NCI-H1105 (cell line): ENCODE data around the gene SLC17A9.

ENCODE experiments used
- DNase-seq: peaks from one replicate; lab custom pipeline; 2025; lab: John Stamatoyannopoulos, UW

The SLC17A9 gene, protein sequence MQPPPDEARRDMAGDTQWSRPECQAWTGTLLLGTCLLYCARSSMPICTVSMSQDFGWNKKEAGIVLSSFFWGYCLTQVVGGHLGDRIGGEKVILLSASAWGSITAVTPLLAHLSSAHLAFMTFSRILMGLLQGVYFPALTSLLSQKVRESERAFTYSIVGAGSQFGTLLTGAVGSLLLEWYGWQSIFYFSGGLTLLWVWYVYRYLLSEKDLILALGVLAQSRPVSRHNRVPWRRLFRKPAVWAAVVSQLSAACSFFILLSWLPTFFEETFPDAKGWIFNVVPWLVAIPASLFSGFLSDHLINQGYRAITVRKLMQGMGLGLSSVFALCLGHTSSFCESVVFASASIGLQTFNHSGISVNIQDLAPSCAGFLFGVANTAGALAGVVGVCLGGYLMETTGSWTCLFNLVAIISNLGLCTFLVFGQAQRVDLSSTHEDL

DNA sequence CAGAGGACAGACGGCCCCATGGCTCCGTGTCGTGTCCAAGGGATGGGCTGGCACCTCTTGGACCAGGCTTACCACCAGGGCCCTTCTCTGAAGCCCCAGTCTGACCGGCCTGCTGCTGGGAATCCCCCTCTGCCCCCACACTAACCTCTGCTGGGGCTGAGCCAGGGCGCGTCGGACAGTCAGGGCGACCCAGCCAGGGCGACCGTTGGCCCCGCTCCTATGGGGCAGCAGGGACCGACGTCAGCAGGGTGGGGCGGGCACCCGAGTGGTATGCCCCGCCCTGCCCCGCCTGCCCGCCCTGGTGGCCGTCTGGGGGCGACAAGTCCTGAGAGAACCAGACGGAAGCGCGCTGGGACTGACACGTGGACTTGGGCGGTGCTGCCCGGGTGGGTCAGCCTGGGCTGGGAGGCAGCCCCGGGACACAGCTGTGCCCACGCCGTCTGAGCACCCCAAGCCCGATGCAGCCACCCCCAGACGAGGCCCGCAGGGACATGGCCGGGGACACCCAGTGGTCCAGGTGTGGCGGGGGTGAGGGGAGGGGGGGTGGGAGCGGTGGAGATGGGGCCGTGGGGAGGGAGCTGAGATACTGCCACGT, at the start of gene SLC17A9:
Gene SLC17A9, plus strand, starts transcription at position 337 of the 595 bp plus-strand sequence. Its CDS starts 122 bp downstream, at position 459.
- no peak for DNase-seq

DNA sequence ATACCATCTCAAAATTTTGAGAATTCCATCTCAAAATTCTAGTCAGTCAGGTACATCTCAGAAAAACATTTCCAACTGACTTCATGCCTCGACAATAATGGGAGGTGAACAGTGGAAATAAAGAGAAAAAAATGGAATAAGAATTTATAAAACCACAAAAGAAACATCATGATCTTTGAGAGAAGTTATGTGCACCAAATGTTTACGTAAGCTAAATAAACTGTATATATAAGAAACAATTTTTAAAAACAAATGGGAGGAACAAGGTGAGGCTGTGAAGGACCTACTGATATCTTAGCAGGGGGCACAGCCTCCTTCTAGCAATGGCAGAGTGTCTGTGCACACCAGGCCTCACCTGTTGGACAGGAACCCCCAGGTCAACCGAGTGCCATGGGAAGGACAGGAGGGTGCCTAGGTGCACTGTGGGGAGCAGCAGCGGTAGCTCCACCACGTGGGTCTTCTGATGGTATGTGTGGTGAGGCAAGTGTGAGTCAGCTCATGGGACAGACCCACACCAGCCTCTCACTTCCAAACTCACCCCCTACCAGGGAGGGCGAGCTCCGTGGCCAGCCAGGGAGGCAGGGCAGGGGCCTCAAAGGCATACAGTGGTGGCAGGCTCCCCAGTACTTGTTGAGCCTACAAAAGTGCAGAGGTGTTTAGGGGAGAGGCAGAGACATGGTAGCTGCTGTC, 49.4 kb upstream of the SLC17A9 start:
- no peak for DNase-seq

DNA sequence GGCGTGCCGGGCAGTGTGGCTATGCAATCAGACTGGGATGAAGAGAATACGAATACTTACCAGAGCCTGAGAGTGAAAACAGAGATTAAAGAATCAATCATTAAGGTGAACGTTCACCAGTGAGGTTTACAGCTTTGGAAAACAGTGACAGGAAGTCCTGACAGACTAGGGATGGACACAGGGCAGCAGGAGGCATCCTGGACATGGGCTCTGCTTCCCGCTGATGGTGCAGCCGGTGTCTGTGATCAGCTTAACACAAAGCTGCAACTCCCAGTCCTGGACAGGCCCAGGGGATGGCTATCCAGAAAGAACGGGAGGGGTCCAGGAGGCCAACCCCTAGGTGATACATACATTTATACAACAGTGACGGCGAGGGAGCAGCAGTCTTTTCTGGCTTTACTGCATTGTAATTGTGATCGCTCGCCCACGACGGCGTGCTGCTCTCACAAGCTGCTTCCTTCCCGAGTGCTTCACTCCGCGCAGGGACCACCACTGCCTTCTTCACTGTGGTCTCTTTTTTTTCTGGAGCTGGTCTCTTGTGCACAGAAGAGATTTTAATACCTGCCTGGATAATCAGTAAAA, 46.9 kb upstream of the SLC17A9 start:
- DNase-seq, result no peak

DNA sequence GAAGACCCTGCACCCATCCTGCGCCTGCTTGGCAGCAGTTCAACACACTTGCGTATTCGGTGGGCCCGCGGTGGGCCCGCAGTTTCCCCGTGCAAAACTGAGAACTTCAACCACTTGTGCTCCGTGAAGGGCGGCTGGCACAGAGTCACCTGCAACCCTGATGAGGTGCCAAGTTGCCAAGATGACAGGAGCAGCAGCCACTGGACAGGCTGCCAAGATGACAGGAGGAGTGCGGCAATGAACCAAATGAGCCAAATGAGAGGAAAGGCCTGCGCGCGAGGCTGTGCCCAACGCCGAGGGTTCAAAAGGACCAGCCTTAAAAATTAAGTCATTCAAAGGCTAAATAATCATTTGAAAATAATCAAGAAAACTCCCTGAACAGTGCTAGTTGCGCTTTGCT, 46.3 kb upstream of the SLC17A9 start:
- no peak for DNase-seq

DNA sequence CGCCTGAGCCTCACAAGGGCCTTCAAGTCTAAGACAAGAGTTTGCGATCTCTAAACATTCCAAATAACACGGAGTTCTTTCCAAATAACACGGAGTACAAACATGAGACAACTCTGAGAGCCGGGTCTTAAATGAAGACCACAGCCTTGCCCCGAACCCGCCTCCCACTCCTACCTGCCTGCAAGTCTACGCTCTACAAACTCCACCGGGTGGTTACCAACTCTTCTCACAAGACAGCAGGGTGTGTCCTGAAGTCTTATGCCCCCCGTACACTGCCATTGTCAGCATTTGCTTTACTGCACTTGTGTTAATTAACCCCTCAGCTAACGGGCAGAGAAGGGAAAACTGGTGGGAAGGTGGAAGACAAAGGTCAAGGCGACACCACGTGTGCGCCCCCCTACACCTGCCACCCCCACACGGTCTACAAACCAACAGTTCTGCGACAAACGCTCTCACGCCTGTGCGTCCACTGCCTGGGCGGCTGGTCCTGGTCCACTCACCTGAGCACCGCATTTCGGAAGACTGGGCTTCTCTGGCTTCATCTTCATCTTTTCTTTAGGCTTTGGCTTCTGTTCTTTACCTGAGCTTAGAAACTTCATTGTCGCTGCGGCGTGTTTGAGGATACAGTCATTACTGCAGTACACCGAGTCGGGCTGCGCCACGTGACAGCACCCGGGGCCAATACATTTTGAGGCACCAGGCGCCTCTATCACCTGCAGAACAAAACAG, 45.7 kb upstream of the SLC17A9 start:
- no peak for DNase-seq

DNA sequence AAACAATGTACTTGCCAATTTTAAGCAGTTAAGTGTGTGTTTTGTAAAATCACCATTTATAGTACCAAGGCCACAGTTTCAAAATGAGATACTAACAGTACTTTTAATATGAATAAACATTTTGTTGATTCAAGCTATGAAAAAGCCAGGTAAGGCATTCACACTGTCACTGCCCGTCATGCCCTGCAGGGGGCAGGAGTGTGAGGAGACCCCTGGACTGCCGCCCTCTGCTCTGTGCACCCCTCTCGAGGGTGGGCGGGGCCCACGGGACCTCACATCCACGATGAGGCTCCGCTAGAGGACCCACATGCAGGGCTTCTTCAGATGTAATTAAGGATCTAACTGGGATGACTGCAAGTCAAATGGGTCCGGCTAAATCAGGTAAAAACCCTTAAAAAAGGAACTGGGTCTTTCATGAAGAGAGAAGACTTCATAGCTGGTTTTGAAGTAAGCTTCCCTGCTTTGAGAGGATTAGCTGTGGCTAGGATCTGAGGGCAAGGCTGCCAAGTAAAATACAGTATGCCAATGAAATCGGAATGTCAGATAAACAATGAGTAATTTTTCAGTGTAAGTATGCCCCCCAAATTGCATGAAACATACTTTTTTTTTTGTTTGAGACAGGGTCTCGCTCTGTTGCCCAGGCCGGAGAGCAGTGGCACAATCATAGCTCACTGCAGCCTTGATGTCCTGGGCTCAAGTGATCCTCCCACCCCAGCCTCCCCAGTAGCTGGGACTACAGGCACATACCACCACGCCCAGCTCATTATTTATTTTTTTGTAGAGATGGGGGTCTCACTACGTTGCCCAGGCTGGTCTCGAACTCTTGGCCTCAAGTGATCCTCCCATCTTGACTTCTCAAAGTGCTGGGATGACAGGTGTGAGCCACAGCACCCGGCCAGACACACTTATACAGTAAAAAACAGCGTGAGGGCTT, 44.9 kb upstream of the SLC17A9 start:
- DNase-seq, result no peak

DNA sequence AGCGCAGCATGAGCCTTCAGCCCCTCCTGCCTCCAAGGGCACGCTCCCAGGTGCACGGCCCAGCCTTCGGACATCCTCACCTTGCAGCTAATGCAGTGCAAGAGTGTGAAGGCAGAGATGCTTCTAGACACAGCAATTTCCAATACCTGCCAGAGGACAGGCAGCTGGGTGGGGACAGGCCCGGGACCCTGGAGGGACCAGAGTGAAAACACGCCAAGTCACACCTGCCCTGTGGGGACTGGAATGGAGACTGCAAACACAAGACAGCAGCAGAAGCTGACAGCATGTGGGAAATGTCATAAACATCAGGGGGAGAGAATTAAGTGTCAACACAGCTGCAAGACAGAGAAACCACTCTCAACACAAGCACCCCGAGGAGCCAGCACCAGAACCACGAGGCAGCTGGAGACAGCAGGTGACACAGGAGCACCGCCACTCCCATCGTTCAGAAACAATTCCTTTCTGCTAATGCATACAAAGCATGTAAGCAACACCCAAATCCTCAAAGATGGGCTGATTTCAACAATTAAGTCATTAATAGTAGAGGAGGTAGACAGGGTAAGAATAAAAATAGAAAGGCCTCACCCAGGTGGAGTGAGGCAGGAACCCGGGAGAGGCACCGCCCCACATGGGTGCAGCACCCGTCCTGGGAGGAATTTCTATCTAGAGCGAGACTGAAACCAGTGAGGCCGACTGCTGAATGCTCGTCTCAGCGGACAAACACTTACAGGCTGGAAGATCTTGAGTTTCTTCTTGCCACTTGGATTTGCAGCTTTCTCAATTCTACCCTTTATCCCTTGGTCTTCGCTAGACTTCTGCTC, 43.3 kb upstream of the SLC17A9 start:
- DNase-seq, result peak; percentile 56

DNA sequence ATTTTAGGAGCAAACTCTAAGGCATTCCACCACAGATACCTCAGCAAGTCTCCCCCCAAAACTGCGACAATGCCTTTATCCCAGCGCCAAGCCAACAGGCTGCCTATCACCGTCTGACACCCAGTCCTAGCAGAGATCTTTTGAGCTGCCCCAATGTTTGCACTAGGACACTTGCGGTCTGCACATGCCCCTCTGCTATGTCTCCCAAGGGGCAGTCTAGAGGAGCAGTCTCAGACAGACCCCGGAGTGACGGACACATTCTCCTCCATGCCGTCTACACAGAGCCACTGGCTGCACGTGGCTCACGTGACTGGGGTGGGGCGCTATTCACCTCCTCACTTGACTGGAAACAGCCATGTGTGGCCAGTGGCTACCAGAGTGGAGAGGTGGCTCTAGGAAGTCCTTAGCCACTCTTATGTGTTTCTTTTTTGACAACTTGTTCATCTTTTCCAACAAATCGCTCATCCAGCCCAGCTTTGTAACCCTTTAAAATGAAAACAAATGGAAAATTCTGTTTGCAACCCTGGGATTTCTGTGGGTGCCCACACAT, 42.2 kb upstream of the SLC17A9 start:
- DNase-seq, result no peak

DNA sequence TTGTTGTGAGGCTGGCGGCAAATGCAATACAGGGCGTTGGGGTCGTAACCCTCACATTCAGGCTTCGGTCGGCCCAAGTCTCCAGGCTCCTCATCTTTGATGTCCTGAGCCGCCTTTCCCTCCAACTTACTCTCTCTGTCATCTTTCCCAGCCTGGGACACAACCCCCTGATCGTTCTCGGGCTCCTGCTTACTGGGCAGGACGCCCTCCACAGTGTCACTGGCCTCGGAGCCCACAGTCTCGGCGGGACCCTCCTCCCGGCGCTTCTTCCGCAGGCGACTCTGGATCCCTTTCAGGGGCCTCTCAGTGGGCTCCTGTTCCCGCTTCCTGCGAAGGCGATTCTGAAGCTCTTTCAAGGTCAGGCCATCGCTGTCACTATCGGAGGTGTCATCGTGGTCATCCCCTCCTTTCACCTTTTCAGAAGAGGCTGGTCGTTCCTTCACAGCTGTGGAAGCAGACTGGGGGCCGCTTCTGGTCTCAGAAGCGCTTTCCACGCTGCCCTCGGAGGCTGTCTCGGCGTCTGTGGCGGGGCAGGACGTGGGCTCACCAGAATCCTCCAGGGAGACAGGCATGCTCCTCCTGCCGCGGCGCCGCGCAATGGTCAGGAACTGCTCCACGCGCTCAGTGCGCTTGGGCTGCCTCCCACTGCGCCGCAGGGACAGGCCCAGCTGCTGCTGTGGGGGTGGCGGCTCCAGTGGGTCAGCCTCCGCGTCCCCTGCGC, 41.6 kb upstream of the SLC17A9 start:
- DNase-seq, result no peak

DNA sequence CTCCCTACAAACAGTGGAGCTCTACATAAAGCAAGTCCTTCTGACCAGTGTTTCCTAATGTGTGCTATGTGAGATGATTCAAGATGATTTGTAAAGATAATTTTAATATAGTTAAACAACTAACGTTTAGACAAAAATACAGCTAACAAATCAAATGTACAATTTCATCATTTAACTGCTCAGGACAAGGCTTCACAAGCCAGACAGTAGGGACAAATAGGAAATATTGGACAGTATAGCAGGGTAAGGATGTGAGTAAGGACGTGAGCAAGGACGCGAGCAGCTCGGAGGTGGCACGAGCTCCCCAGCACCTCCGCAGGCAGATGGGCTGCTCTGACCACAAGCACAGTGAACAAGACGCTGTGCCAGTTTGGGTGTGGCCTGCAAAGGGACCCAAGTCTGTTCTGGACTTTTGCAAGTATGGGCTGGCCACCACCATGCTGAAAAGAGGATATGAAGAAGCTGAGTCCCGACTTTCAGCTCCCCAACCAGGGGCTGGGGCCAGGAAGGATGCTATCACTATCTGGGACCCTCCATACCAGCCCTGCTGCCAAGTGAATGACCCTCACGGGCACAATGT, 40.7 kb upstream of the SLC17A9 start:
- no peak for DNase-seq

DNA sequence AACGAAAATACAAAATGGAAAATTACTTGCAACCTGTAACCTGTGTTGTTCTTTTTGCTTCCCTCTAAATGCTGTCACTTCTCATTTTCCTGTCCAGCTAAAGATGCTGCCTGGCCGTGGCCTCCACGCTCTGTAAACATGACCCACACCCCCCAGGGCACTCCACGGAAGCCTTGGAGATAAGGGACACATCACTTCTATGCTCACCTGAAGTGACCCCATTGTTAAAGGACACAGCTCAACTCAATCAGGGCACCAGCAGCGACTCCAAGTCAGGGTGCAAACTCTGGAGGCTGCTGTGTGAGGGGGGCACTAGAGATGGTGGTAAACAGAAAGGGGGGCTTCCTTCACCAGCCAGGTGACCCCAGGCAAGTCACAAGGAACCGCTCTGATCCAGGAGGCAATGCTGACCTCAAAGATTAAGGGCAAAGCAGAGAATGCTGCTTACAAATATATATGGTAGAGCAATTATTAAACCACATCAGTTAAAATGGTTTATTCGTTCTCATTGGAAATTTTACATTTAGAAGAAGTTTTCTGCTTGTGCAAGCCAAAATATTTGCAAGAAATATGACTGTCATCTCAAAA, 39.4 kb upstream of the SLC17A9 start:
- DNase-seq, result no peak

DNA sequence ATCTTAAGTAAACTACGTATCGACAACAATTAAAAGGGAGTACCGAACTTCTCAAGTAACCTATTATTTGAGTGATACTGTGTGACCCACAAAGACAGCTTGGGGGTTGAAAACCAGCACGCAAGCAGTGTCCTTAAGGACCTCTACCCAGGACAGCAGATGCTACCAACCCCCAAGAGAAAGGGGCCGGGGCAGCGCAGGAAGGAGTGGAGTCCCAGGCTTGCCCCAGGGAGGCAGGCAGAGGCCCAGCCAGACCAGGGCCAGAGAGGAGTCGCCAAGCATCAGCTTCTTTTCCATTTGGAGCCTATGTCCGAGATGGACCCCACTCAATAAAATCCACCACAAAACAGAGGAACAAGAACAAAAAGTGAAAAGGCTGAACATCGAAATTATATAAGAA, 38.1 kb upstream of the SLC17A9 start:
- no peak for DNase-seq

DNA sequence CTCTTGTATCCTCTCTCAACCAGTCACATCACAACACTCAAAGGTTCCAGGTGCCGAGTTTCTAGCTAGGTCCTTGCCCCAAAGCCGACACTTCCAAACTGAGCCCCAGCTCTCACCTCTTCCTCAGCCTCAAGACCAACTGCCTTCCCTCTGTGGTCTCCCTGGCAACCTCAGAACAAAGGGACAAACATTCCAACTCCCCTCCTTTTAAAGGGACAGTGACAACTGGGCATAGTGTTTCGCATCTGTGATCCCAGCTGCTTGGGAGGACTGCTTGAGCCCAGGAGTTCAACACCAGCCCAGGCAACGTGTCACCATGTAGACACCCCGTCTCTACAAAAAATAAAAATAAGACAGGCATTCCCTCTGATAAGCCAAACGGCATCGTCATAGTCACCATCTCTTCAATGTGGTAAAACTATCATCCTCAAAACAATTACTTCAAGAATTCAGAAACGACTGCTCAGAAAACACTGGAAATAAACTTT, 37.5 kb upstream of the SLC17A9 start:
- DNase-seq, result no peak

DNA sequence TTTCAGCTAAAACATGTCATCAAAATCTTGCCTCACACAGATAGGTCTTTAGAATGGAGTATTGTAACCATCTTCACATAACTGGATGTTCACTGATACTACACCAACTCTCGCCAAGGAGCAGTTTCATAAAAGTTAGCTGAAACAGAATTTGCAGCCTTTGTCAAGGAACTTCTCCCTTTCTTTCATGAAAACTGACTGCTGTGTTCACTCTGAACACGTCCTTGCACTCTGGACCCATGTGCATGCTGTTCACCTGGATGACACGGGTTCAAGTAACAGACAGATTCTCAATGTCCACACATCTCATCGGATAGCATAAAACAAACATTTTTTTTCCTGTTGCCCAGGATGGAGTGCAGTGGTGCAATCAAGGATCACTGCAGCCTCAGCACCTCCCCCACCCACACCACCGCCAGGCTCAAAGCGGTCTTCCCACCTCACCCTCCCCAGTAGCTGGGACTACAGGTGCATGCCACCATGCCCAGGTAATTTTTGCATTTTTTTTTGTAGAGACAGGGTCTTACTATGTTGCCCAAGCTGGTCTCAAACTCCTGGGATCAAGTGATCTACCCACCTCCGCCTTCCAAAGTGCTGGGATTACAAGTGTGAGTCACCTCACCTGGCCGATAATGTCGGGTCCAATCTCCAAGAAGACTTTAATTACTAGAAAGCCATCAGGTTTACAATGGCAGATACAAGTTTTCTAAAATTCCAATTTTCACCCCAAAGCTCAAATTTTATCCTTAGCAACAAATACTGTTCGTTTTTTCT, 35.6 kb upstream of the SLC17A9 start:
- DNase-seq, result no peak

DNA sequence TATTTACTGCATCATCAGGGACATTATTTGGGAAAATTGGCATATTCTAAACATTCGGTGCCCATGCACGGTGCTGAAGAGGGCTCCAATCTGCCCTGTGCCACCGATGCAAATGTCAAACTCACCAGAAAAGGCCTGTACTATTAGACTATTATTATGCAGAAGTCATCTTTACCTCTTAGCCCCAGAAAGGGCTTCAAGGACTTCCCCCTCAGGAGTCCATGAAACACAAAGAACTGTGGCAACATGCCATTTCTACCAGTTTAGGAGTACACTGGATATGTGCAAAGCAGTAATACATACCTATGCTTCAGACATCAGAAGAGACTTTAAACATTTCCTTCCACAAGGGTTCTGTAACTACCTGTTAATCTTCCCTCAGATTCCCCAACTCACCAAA, 34.8 kb upstream of the SLC17A9 start:
- no peak for DNase-seq

DNA sequence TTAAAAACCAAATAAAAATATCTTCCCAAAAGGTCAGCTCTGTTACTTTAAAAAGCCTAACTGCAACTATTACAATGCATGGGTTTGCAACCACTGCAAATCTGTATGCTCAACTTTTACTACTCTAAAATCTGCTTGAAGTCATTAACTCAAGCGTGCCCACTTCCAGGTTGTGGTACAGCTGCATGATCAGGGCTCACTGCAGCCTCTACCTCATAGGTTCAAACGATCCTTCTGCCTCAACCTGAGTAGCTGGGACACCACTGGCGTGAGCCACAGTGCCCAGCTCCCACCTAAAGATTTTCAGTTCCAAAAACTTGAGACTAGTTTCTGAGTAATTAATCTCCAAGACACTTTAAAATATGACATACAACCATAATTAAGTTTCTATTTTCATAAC, 34.4 kb upstream of the SLC17A9 start:
- no peak for DNase-seq

DNA sequence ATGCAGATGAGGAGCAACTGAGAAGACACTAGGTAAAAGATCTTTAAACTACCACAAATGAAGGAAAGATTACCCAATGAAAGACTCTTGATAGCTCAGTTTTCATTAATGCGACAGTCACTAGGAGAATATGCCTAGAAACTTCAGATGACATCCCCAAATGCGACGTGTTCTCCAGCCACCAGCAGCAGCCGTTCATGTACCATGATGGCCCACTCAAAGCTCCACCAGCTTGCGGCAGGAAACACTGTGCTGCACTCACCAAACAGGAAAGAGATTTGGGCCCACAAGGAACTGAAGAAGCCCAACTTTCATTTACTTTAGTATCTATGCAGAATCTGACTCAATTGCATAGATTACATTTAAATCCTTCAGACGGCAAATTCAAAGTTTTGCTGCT, 33.7 kb upstream of the SLC17A9 start:
- no peak for DNase-seq
